IMR-90 (cell line): Measurements from ENCODE around the gene APBB1IP. TPM values are rescaled to one million over a fixed set of nuclear protein-coding genes. Genes with fewer than 3 reads are reported as not detected.

ENCODE experiments used
- ATAC-seq: fragments of 200-7000 bp; cut with Tn5 transposase; 2 replicates; pipeline ENCODE4 v1.9.1; 2020; ENCODE audit warnings: low read depth, mild to moderate bottlenecking, moderate library complexity
- BruUV-seq: library from RNA; stranded (reverse); fragments of 400-500 nt; replicated peaks from 2 replicates; lab custom pipeline; 2021; lab: Mats Ljungman, UMichigan
- CTCF ChIA-PET: fragments of 300-600 bp; formaldehyde crosslinking; extraction: SDS; loops from one replicate; lab custom pipeline; 2021; ENCODE audit warnings: antibody characterized with exemption; lab: Yijun Ruan, JAX
- POLR2A ChIA-PET: fragments of 300-600 bp; sonication (Branson Sonifier 250); formaldehyde crosslinking; loops from one replicate; lab custom pipeline; 2022; ENCODE audit warnings: antibody characterized with exemption; ENCODE audit not compliant: unreplicated experiment; lab: Charles Lee
- DNase-seq: peaks from one replicate; pipeline ENCODE4 v3.0.0; 2013
- H2AFZ ChIP-seq: replicated peaks from 2 replicates; pipeline ENCODE3; 2013; ENCODE audit warnings: low read length, mild to moderate bottlenecking; ENCODE audit not compliant: poor library complexity
- H2AK5ac ChIP-seq: 2 replicates; pipeline ENCODE4 v1.6.1; 2013; ENCODE audit warnings: low read depth, low read length, inconsistent platforms
- H2AK9ac ChIP-seq: replicated peaks from 2 replicates; pipeline ENCODE3; 2013; ENCODE audit warnings: mild to moderate bottlenecking, low read depth, low read length, moderate library complexity; ENCODE audit not compliant: poor library complexity
- H2BK120ac ChIP-seq: 2 replicates; pipeline ENCODE4 v1.6.1; 2013; ENCODE audit warnings: low read depth, low read length, inconsistent platforms
- H2BK15ac ChIP-seq: 3 replicates; pipeline ENCODE4 v1.6.1; 2013; ENCODE audit warnings: low read depth, low read length, inconsistent platforms
- H2BK20ac ChIP-seq: 2 replicates; pipeline ENCODE4 v1.6.1; 2013; ENCODE audit warnings: low read depth, mild to moderate bottlenecking, inconsistent platforms, low read length, moderate library complexity
- H2BK5ac ChIP-seq: 2 replicates; pipeline ENCODE4 v1.6.1; 2013; ENCODE audit warnings: mild to moderate bottlenecking, low read depth, low read length, inconsistent platforms; ENCODE audit not compliant: poor library complexity, severe bottlenecking
- H3K14ac ChIP-seq: replicated peaks from 2 replicates; pipeline ENCODE4 v1.6.1; 2013; ENCODE audit warnings: low read depth, low read length, inconsistent platforms
- H3K18ac ChIP-seq: 2 replicates; pipeline ENCODE4 v1.6.1; 2013; ENCODE audit warnings: low read depth, low read length, control low read depth
- H3K23ac ChIP-seq: 2 replicates; pipeline ENCODE4 v1.6.1; 2013; ENCODE audit warnings: low read depth, low read length, inconsistent platforms
- H3K27ac ChIP-seq: 2 replicates; pipeline ENCODE4 v1.5.1; 2013; ENCODE audit warnings: mild to moderate bottlenecking, control low read depth, low read length; ENCODE audit not compliant: insufficient read depth
- H3K27me3 ChIP-seq: 2 replicates; pipeline ENCODE4 v1.6.1; 2013; ENCODE audit warnings: low read length; ENCODE audit not compliant: control insufficient read depth, insufficient read depth
- H3K36me3 ChIP-seq: 2 replicates; pipeline ENCODE4 v1.6.1; 2013; ENCODE audit warnings: low read length, mixed read lengths; ENCODE audit not compliant: control insufficient read depth, insufficient read depth
- H3K4ac ChIP-seq: 2 replicates; pipeline ENCODE4 v1.6.1; 2013; ENCODE audit warnings: low read depth, low read length, inconsistent platforms
- H3K4me1 ChIP-seq: 2 replicates; pipeline ENCODE4 v1.6.1; 2013; ENCODE audit warnings: low read length, mixed read lengths; ENCODE audit not compliant: control insufficient read depth, insufficient read depth
- H3K4me2 ChIP-seq: 2 replicates; pipeline ENCODE4 v1.6.1; 2013; ENCODE audit warnings: low read depth, mild to moderate bottlenecking, control low read depth, low read length, moderate library complexity
- H3K4me3 ChIP-seq: 2 replicates; pipeline ENCODE4 v1.5.1; 2013; ENCODE audit warnings: low read depth, mild to moderate bottlenecking, control low read depth, low read length, moderate library complexity; ENCODE audit not compliant: insufficient read depth
- H3K56ac ChIP-seq: 2 replicates; pipeline ENCODE4 v1.6.1; 2013; ENCODE audit warnings: low read length, inconsistent platforms; ENCODE audit not compliant: insufficient read depth; ENCODE audit errors: extremely low read depth
- H3K79me1 ChIP-seq, 2 experiments: 2 replicates each; pipeline ENCODE4 v1.6.1; 2013; ENCODE audit warnings: low read length in 2 of 2, inconsistent platforms in 1 of 2, low read depth in 1 of 2
- H3K9ac ChIP-seq: 2 replicates; pipeline ENCODE4 v1.6.1; 2013; ENCODE audit warnings: low read depth, low read length, control low read depth
- H3K9me1 ChIP-seq: 2 replicates; pipeline ENCODE4 v1.6.1; 2013; ENCODE audit warnings: low read length, inconsistent platforms; ENCODE audit not compliant: insufficient read depth
- H3K9me3 ChIP-seq: 2 replicates; pipeline ENCODE4 v1.6.1; 2013; ENCODE audit warnings: low read length; ENCODE audit not compliant: control insufficient read depth, insufficient read depth
- H4K20me1 ChIP-seq: 2 replicates; pipeline ENCODE4 v1.6.1; 2013; ENCODE audit warnings: low read length, inconsistent platforms; ENCODE audit not compliant: insufficient read depth
- H4K5ac ChIP-seq: 2 replicates; pipeline ENCODE4 v1.6.1; 2013; ENCODE audit warnings: mild to moderate bottlenecking, low read depth, low read length, control low read depth
- H4K8ac ChIP-seq, 2 experiments: 2 replicates each; pipeline ENCODE4 v1.6.1; 2013; ENCODE audit warnings: low read depth in 2 of 2, low read length in 2 of 2, control low read depth in 1 of 2, inconsistent platforms in 1 of 2
- H4K91ac ChIP-seq: 2 replicates; pipeline ENCODE4 v1.6.1; 2013; ENCODE audit warnings: low read depth, low read length, inconsistent platforms; ENCODE audit not compliant: insufficient read depth
- BHLHE40 ChIP-seq: fragments of 150-350 bp; IDR thresholded peaks from 2 replicates; pipeline ENCODE4 v1.6.1; 2016; ENCODE audit warnings: mild to moderate bottlenecking, low read depth, low read length
- CHD1 ChIP-seq: IDR thresholded peaks from 2 replicates; pipeline ENCODE4 v1.6.1; 2012; ENCODE audit warnings: low read depth, low read length, improper control_type of control experiment
- CTCF ChIP-seq: conservative IDR thresholded peaks from 2 replicates; pipeline ENCODE4 v1.5.1; 2012; ENCODE audit warnings: mild to moderate bottlenecking, low read depth, low read length, improper control_type of control experiment
- FOS ChIP-seq: fragments of 150-350 bp; IDR thresholded peaks from 2 replicates; pipeline ENCODE4 v1.6.1; 2016; ENCODE audit warnings: low read depth, low read length
- MXI1 ChIP-seq: IDR thresholded peaks from 2 replicates; pipeline ENCODE4 v1.6.1; 2012; ENCODE audit warnings: low read depth, mild to moderate bottlenecking, low read length, moderate library complexity, borderline replicate concordance
- POLR2A ChIP-seq: IDR thresholded peaks from 2 replicates; pipeline ENCODE4 v1.6.1; 2012; ENCODE audit warnings: mild to moderate bottlenecking, low read depth, low read length
- RAD21 ChIP-seq: IDR thresholded peaks from 2 replicates; pipeline ENCODE4 v1.6.1; 2012; ENCODE audit warnings: low read length, improper control_type of control experiment
- RCOR1 ChIP-seq: IDR thresholded peaks from 2 replicates; pipeline ENCODE4 v1.6.1; 2012; ENCODE audit warnings: mild to moderate bottlenecking, low read length, improper control_type of control experiment; ENCODE audit not compliant: insufficient replicate concordance
- SMC3 ChIP-seq: fragments of 150-350 bp; IDR thresholded peaks from 2 replicates; pipeline ENCODE4 v1.6.1; 2016; ENCODE audit warnings: low read depth, mild to moderate bottlenecking, antibody characterized with exemption, low read length, moderate library complexity
- USF2 ChIP-seq: fragments of 150-350 bp; IDR thresholded peaks from 2 replicates; pipeline ENCODE4 v1.6.1; 2017; ENCODE audit warnings: mild to moderate bottlenecking, antibody characterized with exemption, low read length, low read depth
- WGBS, 2 experiments: methylation state at CpG; one replicate each; pipeline versions ENCODE4 v1.1.5 to v1.1.7; 2013; ENCODE audit warnings: missing lambda C conversion rate in 2 of 2; ENCODE audit not compliant: insufficient read length in 1 of 2; ENCODE audit errors: extremely low coverage in 2 of 2; 5-methylcytosine and 5-hydroxymethylcytosine counted together
- dilution Hi-C: fragments of 300-500 bp; cut with HindIII; formaldehyde crosslinking; loops from one replicate; pipeline ENCODE4 v1.14.3; 2018; ENCODE audit warnings: low sequenced_read_pairs; ENCODE audit not compliant: unreplicated experiment
- in situ Hi-C: fragments of 300-500 bp; cut with MboI; formaldehyde crosslinking; loops from 3 replicates; pipeline ENCODE4 v1.14.3; 2019; ENCODE audit warnings: low sequenced_read_pairs, inconsistent platforms, mixed read lengths
- intact Hi-C: fragments of 100-400 bp; cut with micrococcal nuclease; formaldehyde crosslinking; loops from 2 replicates; pipeline ENCODE4 v1.10.0; 2022
- polyA plus RNA-seq, 3 experiments: library from polyadenylated mRNA; depleted of rRNA; stranded (reverse); fragments of >200 nt; gene quantifications; 2 replicates each; pipeline ENCODE4 v1.2.3, GENCODE V29; 2012; ENCODE audit warnings: low replicate concordance in 1 of 3
- total RNA-seq: library from RNA; depleted of rRNA; stranded (reverse); fragments of >200 nt; gene quantifications from 2 replicates; pipeline ENCODE4 v1.2.3, GENCODE V29; 2012

Gene APBB1IP
- total and polyA plus RNA-seq, 2 of the 4 experiments (the other 2 are of a cell fraction) = not detected

GRCh38 chr10:26432938-26433337 is 5.2 kb upstream of the APBB1IP start:
- Histone ChIP-seq H2AK5ac (no peak overlapping the region), H2AK9ac (no peak overlapping the region), H2BK15ac (no peak overlapping the region), H2BK20ac (no peak overlapping the region), H3K9ac (no peak overlapping the region), H3K79me1 (no peaks in the 10 kb centered on the region), H2BK120ac (no peak overlapping the region), H4K5ac (no peak overlapping the region), H2BK5ac (no peak overlapping the region), H3K9me1 (no peaks in the 10 kb centered on the region), H3K18ac (no peak overlapping the region), H3K14ac (no peak overlapping the region), H4K8ac (no peak overlapping the region), H3K4ac (no peak overlapping the region), H3K9me3 (peaks cover 20% of the 10 kb centered on the region), H4K20me1 (no peaks in the 10 kb centered on the region), H3K36me3 (no peaks in the 10 kb centered on the region), H3K27me3 (no peaks in the 10 kb centered on the region), H3K56ac (no peak overlapping the region), H2AFZ (no peak overlapping the region), H3K27ac (no peak overlapping the region), H3K23ac (no peak overlapping the region), H3K4me1 (no peaks in the 10 kb centered on the region), H3K4me3 (no peak overlapping the region), H3K4me2 (no peak overlapping the region), H4K91ac (no peak overlapping the region)
- ATAC-seq = no peak
- intact Hi-C loops (no loop called here), dilution Hi-C loops (no loop called here), in situ Hi-C loops (no loop called here)
- ChIA-PET POLR2A (no interaction called here), CTCF (no interaction called here)
- no peak for TF ChIP-seq USF2
- no peak for TF ChIP-seq MXI1
- TF ChIP-seq RCOR1 = no peak
- TF ChIP-seq CTCF = no peak
- no peak for TF ChIP-seq SMC3
- TF ChIP-seq POLR2A = no peak
- TF ChIP-seq RAD21 = no peak
- TF ChIP-seq FOS = no peak
- no peak for TF ChIP-seq CHD1
- TF ChIP-seq BHLHE40 = no peak
- no TSS peak for BruUV-seq
- DNase-seq = no peak
- no CpG with 5 or more reads among the region's 1 CpG for WGBS, 2 experiments
